Endothelial cell of umbilical vein (primary cell): ENCODE data around the gene AP1M1.

Experiments used
- CTCF ChIP-seq, 2 donors: IDR thresholded peaks; 1 replicate in 1 of 2; 2 replicates in 1 of 2; pipeline ENCODE4 v1.5.1; 2011; ENCODE audit warnings: low read length in 2 of 2, mild to moderate bottlenecking in 2 of 2, moderate library complexity in 2 of 2, control low read depth in 1 of 2, inconsistent platforms in 1 of 2, low read depth in 1 of 2; ENCODE audit not compliant: insufficient read depth in 1 of 2; ENCODE audit errors: extremely low read depth in 1 of 2
- EZH2 ChIP-seq: IDR thresholded peaks from 2 replicates; pipeline ENCODE4 v1.6.1; 2012; ENCODE audit warnings: borderline replicate concordance, low read depth, mild to moderate bottlenecking, moderate library complexity, low read length, inconsistent platforms; ENCODE audit not compliant: severe bottlenecking
- POLR2A ChIP-seq: IDR thresholded peaks from 2 replicates; pipeline ENCODE4 v1.6.1; 2012; ENCODE audit warnings: low read depth, mild to moderate bottlenecking, control low read depth, low read length
- POLR2AphosphoS5 ChIP-seq: IDR thresholded peaks from 2 replicates; pipeline ENCODE4 v1.6.1; 2012; ENCODE audit warnings: low read depth, mild to moderate bottlenecking, control low read depth, low read length, moderate library complexity; ENCODE audit not compliant: insufficient read depth

- TF ChIP-seq POLR2A (no peak), CTCF (IDR thresholded peaks at IDR 0.05; ENCODE audit: extremely low read depth in 1 of 2, insufficient read depth in 1 of 2, low read depth in 1 of 2, low read length in 2 of 2) (no peak), POLR2AphosphoS5 (no peak), EZH2 (no peak)
These were observed 38.3 kb downstream of the AP1M1 start for GRCh38 chr19:16235811-16236652.
